Activated T-cell treated with anti-CD3 and anti-CD28 coated beads, Interleukin-2, amount 50 U/mL, for 48 hours (primary cell): Measurements from ENCODE around the gene FIGNL1.
"Not testable (repeated sequence)": the region's sequence is repeated elsewhere in the genome, so short reads cannot be mapped to it uniquely, and the experiment has no call there.

Experiments used
- DNase-seq, 2 experiments: peaks; one replicate each; pipeline ENCODE4 v3.0.0-alpha.2; 2020

The FIGNL1 gene

GRCh38 chr7:50470250-50471163, 20.4 kb upstream of the FIGNL1 start:
- no peak for DNase-seq

GRCh38 chr7:50469181-50469580, 19.0 kb upstream of the FIGNL1 start:
- no peak for DNase-seq

GRCh38 chr7:50467817-50468610, 17.9 kb upstream of the FIGNL1 start:
- peak; percentile 89 to 90 for DNase-seq

GRCh38 chr7:50466815-50467585, 16.9 kb upstream of the FIGNL1 start:
- no peak for DNase-seq

- no peak for DNase-seq
These were observed 12.9 kb upstream of the FIGNL1 start for GRCh38 chr7:50463035-50463434.

- no peak for DNase-seq
These were observed 12.2 kb upstream of the FIGNL1 start for GRCh38 chr7:50462361-50462760.

GRCh38 chr7:50461695-50462094, 11.5 kb upstream of the FIGNL1 start:
- no peak for DNase-seq

GRCh38 chr7:50459183-50459582, 9.0 kb upstream of the FIGNL1 start:
- DNase-seq, result not testable (repeated sequence)

GRCh38 chr7:50458651-50459050, 8.5 kb upstream of the FIGNL1 start:
- DNase-seq, result not testable (repeated sequence)

GRCh38 chr7:50456371-50457123, 6.4 kb upstream of the FIGNL1 start:
- no peak for DNase-seq

GRCh38 chr7:50455658-50456057, 5.5 kb upstream of the FIGNL1 start:
- DNase-seq, result no peak

- DNase-seq, result no peak
These were observed 4.8 kb upstream of the FIGNL1 start for GRCh38 chr7:50454968-50455367.

GRCh38 chr7:50450590-50451032, 461 bp upstream of the FIGNL1 start:
- no peak for DNase-seq

GRCh38 chr7:50449501-50449880, 659 bp downstream of the FIGNL1 start:
- no peak for DNase-seq

- no peak for DNase-seq
These were observed 1.3 kb downstream of the FIGNL1 start for GRCh38 chr7:50448823-50449222.

- DNase-seq, result peak; percentile 40 to 46
These were observed 3.6 kb downstream of the FIGNL1 start for GRCh38 chr7:50446542-50446960.

- no peak for DNase-seq
These were observed 13.9 kb downstream of the FIGNL1 start for GRCh38 chr7:50436133-50436806.

- DNase-seq, result no peak
These were observed 18.3 kb downstream of the FIGNL1 start for GRCh38 chr7:50431722-50432305.

GRCh38 chr7:50431316-50431715, 18.8 kb downstream of the FIGNL1 start:
- no peak for DNase-seq

- no peak for DNase-seq
These were observed 21.2 kb downstream of the FIGNL1 start for GRCh38 chr7:50428911-50429310.

- no peak for DNase-seq
These were observed 22.6 kb downstream of the FIGNL1 start for GRCh38 chr7:50427518-50427917.
